Choroid plexus epithelial cell (primary cell): Measurements from ENCODE around the gene SLAMF7.
"Not testable (repeated sequence)": the region's sequence is repeated elsewhere in the genome, so short reads cannot be mapped to it uniquely, and the experiment has no call there.

ENCODE experiments used
- DNase-seq: peaks from one replicate; pipeline ENCODE4 v3.0.0-alpha.2; 2010; ENCODE audit warnings: low read depth
- H3K4me3 ChIP-seq: 2 replicates; pipeline ENCODE4 v1.5.1; 2011; ENCODE audit warnings: low read depth, mild to moderate bottlenecking, control low read depth, low read length, moderate library complexity
- CTCF ChIP-seq: conservative IDR thresholded peaks from 2 replicates; pipeline ENCODE4 v1.5.1; 2011; ENCODE audit warnings: low read depth, mild to moderate bottlenecking, control low read depth, inconsistent platforms, low read length, moderate library complexity

SLAMF7 gene

GRCh38 chr1:160739098-160739511 lies at the start of gene SLAMF7:
TSS of gene SLAMF7 (plus strand) at chr1:160739247. CDS start at chr1:160739302, 55 bp downstream.
- no peak within 1 kb of the TSS for H3K4me3 ChIP-seq
- TF ChIP-seq CTCF: no peak
- peak; percentile 23 for DNase-seq

- not testable (repeated sequence) for DNase-seq, H3K4me3 ChIP-seq
- TF ChIP-seq CTCF: peak; percentile 8
These were observed 46.7 kb upstream of the SLAMF7 start for GRCh38 chr1:160692390-160692789.

GRCh38 chr1:160702100-160702499 lies 36.9 kb upstream of the SLAMF7 start:
- H3K4me3 ChIP-seq: no peak overlapping the region
- no peak for TF ChIP-seq CTCF

GRCh38 chr1:160704250-160704649 lies 34.8 kb upstream of the SLAMF7 start:
- TF ChIP-seq CTCF: no peak
- no peak for DNase-seq
- H3K4me3 ChIP-seq: no peak overlapping the region

More at GRCh38 chr1:160702100-160702499, 36.9 kb upstream of the SLAMF7 start:
- no peak for DNase-seq

- H3K4me3 ChIP-seq: not testable (repeated sequence)
These were observed 33.8 kb upstream of the SLAMF7 start for GRCh38 chr1:160705212-160705621.

GRCh38 chr1:160705742-160706141 lies 33.3 kb upstream of the SLAMF7 start:
- H3K4me3 ChIP-seq: no peak overlapping the region
- no peak for TF ChIP-seq CTCF
- DNase-seq: no peak

More at GRCh38 chr1:160705212-160705621, 33.8 kb upstream of the SLAMF7 start:
- not testable (repeated sequence) for DNase-seq

GRCh38 chr1:160706526-160707235 lies 32.4 kb upstream of the SLAMF7 start:
- TF ChIP-seq CTCF: no peak
- H3K4me3 ChIP-seq: no peak overlapping the region
- DNase-seq: no peak
